Fibroblast of the aortic adventitia (primary cell): ENCODE measurements around the gene TARBP1. TPM values are rescaled to one million over a fixed set of nuclear protein-coding genes. Genes with fewer than 3 reads are reported as not detected.
"Not testable (repeated sequence)": the region's sequence is repeated elsewhere in the genome, so short reads cannot be mapped to it uniquely, and the experiment has no call there.

Experiments used
- DNase-seq: peaks from one replicate; pipeline ENCODE4 v3.0.0-alpha.2; 2010; ENCODE audit warnings: low read depth
- H3K4me3 ChIP-seq: 2 replicates; pipeline ENCODE4 v1.5.1; 2011; ENCODE audit warnings: low read depth, mild to moderate bottlenecking, control low read depth, low read length, moderate library complexity
- CTCF ChIP-seq: IDR thresholded peaks from 2 replicates; pipeline ENCODE4 v1.5.1; 2011; ENCODE audit warnings: mild to moderate bottlenecking, low read length, control low read depth, inconsistent platforms; ENCODE audit not compliant: insufficient read depth
- total RNA-seq: library from RNA; depleted of rRNA; stranded (reverse); fragments of >200 nt; gene quantifications from 2 replicates; pipeline ENCODE4 v1.2.3, GENCODE V29; 2012; ENCODE audit warnings: low replicate concordance

The TARBP1 gene
- total RNA-seq, 1 donor, result 22.2 TPM

GRCh38 chr1:234521836-234522235 lies 42.9 kb upstream of the TARBP1 start:
- TF ChIP-seq CTCF, result no peak
- no peak overlapping the region for H3K4me3 ChIP-seq
- DNase-seq, result no peak

GRCh38 chr1:234520908-234521817 lies 42.2 kb upstream of the TARBP1 start:
- DNase-seq, result peak; percentile 45
- H3K4me3 ChIP-seq, result no peak overlapping the region
- no peak for TF ChIP-seq CTCF

GRCh38 chr1:234519506-234519905 lies 40.5 kb upstream of the TARBP1 start:
- no peak for TF ChIP-seq CTCF
- no peak for DNase-seq
- H3K4me3 ChIP-seq, result no peak overlapping the region

- TF ChIP-seq CTCF, result no peak
- H3K4me3 ChIP-seq, result no peak overlapping the region
- DNase-seq, result no peak
These were observed 39.9 kb upstream of the TARBP1 start for GRCh38 chr1:234518876-234519275.

- not testable (repeated sequence) for H3K4me3 ChIP-seq, DNase-seq
These were observed 39.1 kb upstream of the TARBP1 start for GRCh38 chr1:234518086-234518485.

GRCh38 chr1:234517110-234517802 lies 38.3 kb upstream of the TARBP1 start:
- no peak overlapping the region for H3K4me3 ChIP-seq
- DNase-seq, result no peak
- TF ChIP-seq CTCF, result no peak

- H3K4me3 ChIP-seq, result no peak overlapping the region
- peak; percentile 79 for DNase-seq
- no peak for TF ChIP-seq CTCF
These were observed 36.9 kb upstream of the TARBP1 start for GRCh38 chr1:234515821-234516241.
